PC-3 (cell line): ENCODE measurements around the gene ECE1. TPM values are rescaled to one million over a fixed set of nuclear protein-coding genes. Genes with fewer than 3 reads are reported as not detected.
"Not testable (repeated sequence)": the region's sequence is repeated elsewhere in the genome, so short reads cannot be mapped to it uniquely, and the experiment has no call there.

Experiments
- ATAC-seq: fragments of 200-7000 bp; cut with Tn5 transposase; 2 replicates; pipeline ENCODE4 v1.9.1; 2020; ENCODE audit warnings: mild to moderate bottlenecking, moderate library complexity
- BruUV-seq: library from RNA; stranded (reverse); fragments of 400-500 nt; replicated peaks from 2 replicates; lab custom pipeline; 2021; lab: Mats Ljungman, UMichigan
- CTCF ChIA-PET: fragments of 300-600 bp; sonication (Branson Sonifier 250); formaldehyde crosslinking; loops from one replicate; lab custom pipeline; 2022; ENCODE audit warnings: antibody characterized with exemption; lab: Charles Lee
- POLR2A ChIA-PET: fragments of 300-600 bp; sonication (Branson Sonifier 250); formaldehyde crosslinking; loops from one replicate; lab custom pipeline; 2022; ENCODE audit warnings: antibody characterized with exemption; ENCODE audit not compliant: unreplicated experiment; lab: Charles Lee
- DNase-seq: peaks from one replicate; pipeline ENCODE4 v3.0.0-alpha.2; 2015
- H2AFZ ChIP-seq: fragments of 300-600 bp; sonication (generic); 2 replicates; pipeline ENCODE4 v1.6.0; 2016; ENCODE audit warnings: antibody characterized with exemption, low read length
- H3F3A ChIP-seq: fragments of 300-600 bp; sonication (generic); one replicate; pipeline ENCODE4 v1.6.0; 2017; ENCODE audit warnings: antibody characterized with exemption, low read length, control low read depth, mild to moderate bottlenecking; ENCODE audit not compliant: unreplicated experiment
- H3K27ac ChIP-seq: fragments of 300-600 bp; sonication (generic); 2 replicates; pipeline ENCODE4 v1.5.1; 2016; ENCODE audit warnings: mild to moderate bottlenecking, low read length
- H3K27me3 ChIP-seq: fragments of 300-600 bp; sonication (generic); 2 replicates; pipeline ENCODE4 v1.6.1; 2016; ENCODE audit warnings: low read length, mixed read lengths
- H3K36me3 ChIP-seq: fragments of 300-600 bp; sonication (generic); 2 replicates; pipeline ENCODE4 v1.6.1; 2016; ENCODE audit warnings: low read depth, mixed run types, low read length, mixed read lengths
- H3K4me1 ChIP-seq: fragments of 300-600 bp; sonication (generic); 2 replicates; pipeline ENCODE4 v1.5.1; 2016; ENCODE audit warnings: low read length; ENCODE audit not compliant: insufficient read depth
- H3K4me2 ChIP-seq: fragments of 300-600 bp; sonication (generic); 2 replicates; pipeline ENCODE4 v1.6.0; 2016; ENCODE audit warnings: low read length
- H3K4me3 ChIP-seq: fragments of 300-600 bp; sonication (generic); 2 replicates; pipeline ENCODE4 v1.5.1; 2016; ENCODE audit warnings: mild to moderate bottlenecking, low read length, mixed read lengths
- H3K79me2 ChIP-seq: fragments of 300-600 bp; sonication (generic); 2 replicates; pipeline ENCODE4 v1.6.1; 2017; ENCODE audit warnings: low read length, mixed read lengths
- H3K9ac ChIP-seq: fragments of 300-600 bp; sonication (generic); 2 replicates; pipeline ENCODE4 v1.6.0; 2016; ENCODE audit warnings: mild to moderate bottlenecking, low read length
- H3K9me2 ChIP-seq: fragments of 300-600 bp; sonication (generic); replicated peaks from 2 replicates; pipeline ENCODE4 v1.6.1; 2016; ENCODE audit warnings: mixed run types, low read length, mixed read lengths
- H3K9me3 ChIP-seq: fragments of 300-600 bp; sonication (generic); 2 replicates; pipeline ENCODE4 v1.6.1; 2016; ENCODE audit warnings: low read length, mixed read lengths
- H4K20me1 ChIP-seq: fragments of 300-600 bp; sonication (generic); 2 replicates; pipeline ENCODE4 v1.6.1; 2016; ENCODE audit warnings: low read length, mixed read lengths
- CTCF ChIP-seq: fragments of 300-600 bp; sonication (generic); conservative IDR thresholded peaks from 2 replicates; pipeline ENCODE4 v1.5.1; 2017; ENCODE audit warnings: antibody characterized with exemption, low read depth, mild to moderate bottlenecking, low read length
- EZH2 ChIP-seq: fragments of 300-600 bp; sonication (generic); IDR thresholded peaks from one replicate; pipeline ENCODE4 v1.6.1; 2017; ENCODE audit warnings: antibody characterized with exemption, mild to moderate bottlenecking, low read length; ENCODE audit not compliant: unreplicated experiment
- EZH2phosphoT487 ChIP-seq: fragments of 300-600 bp; sonication (generic); IDR thresholded peaks from 2 replicates; pipeline ENCODE4 v1.6.1; 2018; ENCODE audit warnings: mild to moderate bottlenecking, antibody characterized with exemption, low read length, borderline replicate concordance
- intact Hi-C: fragments of 100-400 bp; cut with micrococcal nuclease; formaldehyde crosslinking; loops from 2 replicates; pipeline ENCODE4 v1.9.0; 2023
- total RNA-seq: library from RNA; depleted of rRNA; stranded (reverse); fragments of >200 nt; gene quantifications from 2 replicates; pipeline ENCODE4 v1.2.3, GENCODE V29; 2014

Gene ECE1
- total RNA-seq, 1 experiment from 2014 or later = 86.8 TPM

- CTCF ChIA-PET = interaction anchor here (0.7 kb wide), 1 partner anchor 338 kb away, joined by 5 read pairs; no protein-coding TSS in a partner anchor
- Histone ChIP-seq H4K20me1 (no peaks in the 10 kb centered on the region), H3K4me2 (no peak overlapping the region), H3K9me2 (no peaks in the 10 kb centered on the region), H3K27me3 (no peaks in the 10 kb centered on the region), H3K27ac (no peak overlapping the region), H2AFZ (no peak overlapping the region), H3K9ac (no peak overlapping the region), H3K79me2 (peaks cover 21% of the 10 kb centered on the region), H3K9me3 (no peaks in the 10 kb centered on the region), H3F3A (no peaks in the 10 kb centered on the region), H3K4me3 (no peak overlapping the region), H3K36me3 (no peaks in the 10 kb centered on the region; the same call in 1 of the 2 replicates), H3K4me1 (peaks cover 11% of the 10 kb centered on the region; the same call in 1 of the 2 replicates)
- TF ChIP-seq EZH2phosphoT487 (no peak), CTCF (no peak), EZH2 (no peak)
- ATAC-seq = no peak
- BruUV-seq = no TSS peak
- POLR2A ChIA-PET = no interaction called here
- DNase-seq = no peak
- intact Hi-C loops = no loop called here
Measured at GRCh38 chr1:21287905-21288514, 2.3 kb downstream of the ECE1 start.

GRCh38 chr1:21285386-21285785, 4.9 kb downstream of the ECE1 start:
- CTCF ChIA-PET, H3K4me3 ChIP-seq, DNase-seq, intact Hi-C loops, H3F3A ChIP-seq, H3K36me3 ChIP-seq, H4K20me1 ChIP-seq, ATAC-seq, H3K9ac ChIP-seq, H3K4me2 ChIP-seq, BruUV-seq, POLR2A ChIA-PET, H3K9me3 ChIP-seq, H3K9me2 ChIP-seq, H3K27ac ChIP-seq, H2AFZ ChIP-seq, H3K27me3 ChIP-seq, H3K4me1 ChIP-seq: not testable (repeated sequence)
- peaks cover 12% of the 10 kb centered on the region for H3K79me2 ChIP-seq

DNA sequence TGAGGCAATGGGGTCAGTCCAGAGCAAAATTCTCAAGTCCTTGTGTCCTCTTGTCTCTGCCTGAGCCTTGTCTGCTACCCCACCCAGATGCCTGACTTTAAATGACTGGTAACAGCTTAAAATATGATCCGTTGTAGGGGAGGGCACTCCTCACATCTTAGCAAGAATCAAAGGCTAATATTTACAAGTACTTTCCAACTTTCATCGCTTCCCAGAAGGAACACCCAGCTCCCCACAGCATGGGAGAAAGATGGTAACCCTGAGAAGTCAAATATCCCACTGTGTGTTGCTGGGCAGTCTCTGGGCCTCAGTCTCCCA, 5.2 kb downstream of the ECE1 start:
- no peaks in the 10 kb centered on the region for H3F3A ChIP-seq
- H3K79me2 ChIP-seq = peaks cover 11% of the 10 kb centered on the region
- H3K36me3 ChIP-seq = no peaks in the 10 kb centered on the region; the same call in 1 of the 2 replicates
- no peak overlapping the region for H2AFZ ChIP-seq
- no peaks in the 10 kb centered on the region for H3K27me3 ChIP-seq
- ChIA-PET CTCF (no interaction called here), POLR2A (no interaction called here)
- no peaks in the 10 kb centered on the region for H4K20me1 ChIP-seq
- H3K9me2 ChIP-seq = no peaks in the 10 kb centered on the region
- H3K4me3 ChIP-seq = no peak overlapping the region
- H3K4me2 ChIP-seq = no peak overlapping the region
- DNase-seq (no peak), ATAC-seq (no peak)
- peaks cover 11% of the 10 kb centered on the region for H3K4me1 ChIP-seq
- H3K9ac ChIP-seq = no peak overlapping the region
- TF ChIP-seq CTCF = no peak
- TF ChIP-seq EZH2phosphoT487 = no peak
- no peak for TF ChIP-seq EZH2
- intact Hi-C loops = no loop called here
- no peaks in the 10 kb centered on the region for H3K9me3 ChIP-seq
- no peak overlapping the region for H3K27ac ChIP-seq
- no TSS peak for BruUV-seq
